Cardiac septum (tissue), 1 donor: ENCODE results near the gene BMPR2. TPM values are rescaled to one million over a fixed set of nuclear protein-coding genes. Genes with fewer than 3 reads are reported as not detected.
"Not testable (repeated sequence)": the region's sequence is repeated elsewhere in the genome, so short reads cannot be mapped to it uniquely, and the experiment has no call there.

ENCODE experiments used
- DNase-seq: peaks from one replicate; pipeline ENCODE4 v3.0.0-alpha.2; 2020; ENCODE audit warnings: low spot score
- intact Hi-C: fragments of 100-400 bp; cut with DNase I; formaldehyde crosslinking; loops from one replicate; pipeline ENCODE4 v1.14.0; 2022
- total RNA-seq: library from RNA; stranded (reverse); fragmentation: NEBNext Ultra II Directional; extraction: Animal tissue kit (Norgen Biotek cat#: 25700); gene quantifications from one replicate; pipeline ENCODE4 v1.2.1, GENCODE V29; 2021
- donor health status: DM: no; HTN: no; CAD: no.

The BMPR2 gene
- total RNA-seq, 1 donor from 2014 or later, result 83.6 TPM

DNA sequence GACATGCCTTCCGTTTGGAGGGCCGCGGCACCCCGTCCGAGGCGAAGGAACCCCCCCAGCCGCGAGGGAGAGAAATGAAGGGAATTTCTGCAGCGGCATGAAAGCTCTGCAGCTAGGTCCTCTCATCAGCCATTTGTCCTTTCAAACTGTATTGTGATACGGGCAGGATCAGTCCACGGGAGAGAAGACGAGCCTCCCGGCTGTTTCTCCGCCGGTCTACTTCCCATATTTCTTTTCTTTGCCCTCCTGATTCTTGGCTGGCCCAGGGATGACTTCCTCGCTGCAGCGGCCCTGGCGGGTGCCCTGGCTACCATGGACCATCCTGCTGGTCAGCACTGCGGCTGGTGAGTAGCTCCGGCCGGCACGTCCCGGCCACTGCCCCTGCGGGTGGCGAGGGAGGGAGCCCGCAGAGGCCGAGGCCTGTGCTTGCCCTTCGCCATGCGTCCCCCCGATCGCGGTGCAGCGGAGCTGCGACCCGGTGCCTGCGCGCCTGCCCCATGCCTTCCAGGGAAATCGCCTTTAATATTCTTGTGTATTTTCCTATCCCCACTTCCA, 1.2 kb downstream of the BMPR2 start:
- intact Hi-C loops, result loop anchor here (5.0 to 10.0 kb wide), 5 partner anchors 50 to 535 kb away; partner anchors contain the start of genes CARF and WDR12
- DNase-seq, result no peak

GRCh38 chr2:202378001-202378400, 1.9 kb downstream of the BMPR2 start:
- intact Hi-C loops, result loop anchor here (5.0 to 10.0 kb wide), 5 partner anchors 49 to 534 kb away; partner anchors contain the start of genes CARF and WDR12
- DNase-seq, result no peak

DNA sequence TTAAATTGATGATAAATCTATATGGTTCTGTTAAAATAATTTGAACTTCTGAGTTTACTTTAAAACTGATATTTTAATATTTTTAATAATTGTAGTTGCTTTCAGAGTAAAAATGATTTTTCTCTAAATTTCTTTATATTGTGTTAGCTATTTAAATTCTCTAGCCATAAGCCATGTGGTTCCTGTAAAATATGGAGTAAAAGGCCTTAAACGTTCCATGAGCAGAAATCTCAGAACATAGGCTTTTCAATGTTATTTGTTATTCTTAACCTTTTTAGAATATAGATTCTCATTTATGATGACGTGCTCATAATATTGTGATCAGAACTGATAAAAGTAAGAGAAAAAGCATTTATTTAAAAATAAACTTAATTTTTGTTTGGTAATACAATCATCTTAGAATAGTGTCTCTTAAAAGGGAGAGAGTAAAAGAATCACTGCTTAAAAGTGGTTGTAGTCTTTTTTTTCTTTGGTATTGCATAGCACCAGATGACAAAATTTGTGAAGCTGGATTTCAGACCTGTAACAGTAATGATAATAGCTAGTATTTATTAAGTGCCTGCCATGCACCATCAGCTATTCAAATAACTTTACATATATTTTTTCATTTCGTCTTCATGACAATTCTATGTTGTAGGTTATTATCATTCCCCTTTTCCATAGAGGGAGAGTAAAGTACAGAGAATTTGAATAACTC, 2.7 kb downstream of the BMPR2 start:
- intact Hi-C loops, result loop anchor here (5.0 to 10.0 kb wide), 5 partner anchors 48 to 533 kb away; partner anchors contain the start of genes CARF and WDR12
- no peak for DNase-seq

- no peak for DNase-seq
- intact Hi-C loops, result no loop called here
These were observed 6.6 kb downstream of the BMPR2 start for GRCh38 chr2:202382684-202383083.

DNA sequence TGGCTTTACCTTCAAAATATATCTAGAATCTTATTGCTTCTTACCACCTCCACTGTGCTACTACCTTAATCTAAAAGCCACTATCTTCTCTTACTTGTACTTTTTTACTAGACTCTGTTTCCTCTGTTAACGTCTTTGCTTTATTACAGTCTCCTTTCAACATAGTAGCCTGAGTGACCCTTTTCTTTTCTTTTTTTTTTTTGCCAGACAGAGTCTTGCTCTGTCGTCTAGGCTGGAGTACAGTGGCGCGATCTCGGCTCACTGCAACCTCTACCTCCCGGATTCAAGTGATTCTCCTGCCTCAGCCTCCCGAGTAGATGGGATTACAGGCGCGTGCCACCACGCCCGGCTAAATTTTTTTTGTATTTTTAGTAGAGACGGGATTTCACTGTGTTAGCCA, 10.4 kb downstream of the BMPR2 start:
- DNase-seq, intact Hi-C loops: not testable (repeated sequence)

- DNase-seq, result no peak
- intact Hi-C loops, result no loop called here
These were observed 11.6 kb downstream of the BMPR2 start for GRCh38 chr2:202387608-202388342.

DNA sequence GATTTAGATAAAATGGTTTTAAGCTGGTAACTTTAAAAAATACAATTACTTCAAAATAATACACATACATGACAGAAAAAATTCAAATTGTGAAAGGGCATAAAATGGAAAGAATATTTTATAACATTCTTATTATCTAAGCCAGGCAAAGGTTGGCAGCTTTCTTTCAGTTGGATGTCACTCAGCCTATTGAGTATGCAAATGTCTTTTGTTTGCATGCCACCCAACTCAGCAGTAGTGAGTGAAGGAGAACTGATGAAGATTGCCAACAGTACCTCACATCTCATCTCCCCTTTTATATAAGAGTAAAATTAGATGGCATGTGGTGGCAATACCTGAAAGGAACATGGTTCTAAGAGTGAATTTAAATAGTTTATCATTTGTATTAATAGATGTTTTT, 24.8 kb downstream of the BMPR2 start:
- DNase-seq, result no peak
- intact Hi-C loops, result no loop called here

GRCh38 chr2:202405798-202406197, 29.7 kb downstream of the BMPR2 start:
- DNase-seq, result no peak
- intact Hi-C loops, result no loop called here

- intact Hi-C loops, result no loop called here
These were observed 30.4 kb downstream of the BMPR2 start for GRCh38 chr2:202406445-202406978.

GRCh38 chr2:202408546-202409140, 32.5 kb downstream of the BMPR2 start:
- no peak for DNase-seq
- intact Hi-C loops, result no loop called here

More at GRCh38 chr2:202406445-202406978, 30.4 kb downstream of the BMPR2 start:
- DNase-seq, result no peak

DNA sequence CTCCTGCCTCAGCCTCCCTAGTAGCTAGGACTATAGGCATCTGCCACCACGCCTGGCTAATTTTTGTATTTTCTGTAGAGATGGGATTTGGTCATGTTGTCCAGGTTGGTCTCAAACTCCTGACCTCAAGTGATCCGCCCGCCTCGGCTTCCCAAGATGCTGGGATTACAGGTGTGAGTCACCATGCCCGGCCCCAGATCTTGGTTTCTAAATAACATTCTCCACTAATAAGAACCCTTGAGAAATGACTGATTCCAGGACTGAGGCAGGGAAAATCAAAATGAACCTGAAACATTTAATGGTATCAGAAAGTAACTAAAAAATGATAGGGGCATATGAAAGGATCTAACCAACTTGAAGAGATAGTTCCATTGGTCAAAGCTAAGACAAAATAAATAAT, 34.0 kb downstream of the BMPR2 start:
- intact Hi-C loops, result no loop called here

GRCh38 chr2:202411097-202411496, 35.0 kb downstream of the BMPR2 start:
- DNase-seq, result no peak
- intact Hi-C loops, result no loop called here

More for the DNA sequence above, 34.0 kb downstream of the BMPR2 start:
- no peak for DNase-seq

- intact Hi-C loops, result no loop called here
- no peak for DNase-seq
These were observed 41.9 kb downstream of the BMPR2 start for GRCh38 chr2:202418027-202418426.

- no peak for DNase-seq
- intact Hi-C loops, result no loop called here
These were observed 42.4 kb downstream of the BMPR2 start for GRCh38 chr2:202418511-202418910.

GRCh38 chr2:202423139-202423538, 47.0 kb downstream of the BMPR2 start:
- intact Hi-C loops, result no loop called here
- no peak for DNase-seq

GRCh38 chr2:202425036-202425435, 48.9 kb downstream of the BMPR2 start:
- intact Hi-C loops, result loop anchor here (5.0 kb wide), 1 partner anchor 48 kb away; the partner anchor contains the start of gene BMPR2
- DNase-seq, result no peak

DNA sequence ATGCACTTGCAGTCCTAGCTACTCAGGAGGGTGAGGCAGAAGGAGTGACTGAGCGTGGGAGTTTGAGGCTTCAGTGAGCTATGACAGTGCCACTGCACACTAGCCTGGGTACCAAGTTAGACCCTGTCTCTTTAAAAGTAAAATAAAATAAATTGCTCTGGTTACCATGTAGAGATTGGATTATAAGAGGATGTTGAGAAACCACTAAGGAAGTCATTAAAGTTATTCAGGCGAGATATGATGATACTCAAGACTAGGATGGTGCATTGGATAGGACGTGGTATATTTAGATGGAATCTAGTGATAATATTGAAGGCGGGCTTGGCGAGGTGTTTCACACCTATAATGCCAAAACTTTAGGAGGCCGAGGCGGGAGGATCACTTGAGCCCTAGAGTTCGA, 50.6 kb downstream of the BMPR2 start:
- DNase-seq, result no peak
- intact Hi-C loops, result loop anchor here (5.0 kb wide), 1 partner anchor 49 kb away; the partner anchor contains the start of gene BMPR2

- DNase-seq, result no peak
- intact Hi-C loops, result loop anchor here (5.0 kb wide), 1 partner anchor 52 kb away; the partner anchor contains the start of gene BMPR2
These were observed 53.2 kb downstream of the BMPR2 start for GRCh38 chr2:202429164-202429980.

DNA sequence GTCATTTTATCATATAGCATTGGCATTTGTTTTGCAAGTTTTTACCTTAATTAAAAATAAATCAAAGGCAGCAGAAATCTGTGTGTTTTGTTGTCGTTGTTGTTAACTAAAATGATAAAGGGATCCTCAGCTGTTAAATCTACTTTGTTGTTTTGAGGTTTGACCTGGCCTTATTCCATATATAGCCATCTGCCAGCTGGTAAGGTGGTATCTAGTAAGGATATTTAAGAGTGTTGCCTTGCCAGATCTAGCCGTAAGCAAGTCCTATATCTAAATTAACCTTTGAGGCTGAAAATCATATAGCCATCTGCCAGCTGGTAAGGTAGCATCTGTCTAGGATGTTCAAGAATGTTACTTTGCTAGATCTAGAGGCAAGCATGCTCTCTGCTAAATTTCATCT, 56.6 kb downstream of the BMPR2 start:
- no peak for DNase-seq
- intact Hi-C loops, result no loop called here
